ENCODE measurements around the gene NBPF3.
"Not testable (repeated sequence)": the region's sequence is repeated elsewhere in the genome, so short reads cannot be mapped to it uniquely, and the experiment has no call there.

Gene NBPF3

DNA sequence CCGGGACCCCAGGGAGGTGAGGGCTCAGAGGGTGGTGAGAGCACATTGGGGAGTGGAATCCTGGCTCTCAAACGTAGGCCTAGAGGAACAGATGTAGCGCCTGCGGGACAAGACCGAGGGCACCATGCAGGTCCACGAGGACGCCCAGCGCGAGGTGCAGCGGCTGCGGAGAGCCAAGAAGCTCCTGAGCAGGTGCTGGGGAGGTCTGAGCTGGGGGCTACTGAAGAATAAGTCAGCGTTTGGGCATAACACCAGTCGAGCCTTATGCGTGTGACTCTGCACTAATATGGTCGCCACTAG is 2.6 kb upstream of the NBPF3 start:
- DNase-seq (ENCODE audit: low spot score) = no peak
- TF ChIP-seq, protein P1, sequence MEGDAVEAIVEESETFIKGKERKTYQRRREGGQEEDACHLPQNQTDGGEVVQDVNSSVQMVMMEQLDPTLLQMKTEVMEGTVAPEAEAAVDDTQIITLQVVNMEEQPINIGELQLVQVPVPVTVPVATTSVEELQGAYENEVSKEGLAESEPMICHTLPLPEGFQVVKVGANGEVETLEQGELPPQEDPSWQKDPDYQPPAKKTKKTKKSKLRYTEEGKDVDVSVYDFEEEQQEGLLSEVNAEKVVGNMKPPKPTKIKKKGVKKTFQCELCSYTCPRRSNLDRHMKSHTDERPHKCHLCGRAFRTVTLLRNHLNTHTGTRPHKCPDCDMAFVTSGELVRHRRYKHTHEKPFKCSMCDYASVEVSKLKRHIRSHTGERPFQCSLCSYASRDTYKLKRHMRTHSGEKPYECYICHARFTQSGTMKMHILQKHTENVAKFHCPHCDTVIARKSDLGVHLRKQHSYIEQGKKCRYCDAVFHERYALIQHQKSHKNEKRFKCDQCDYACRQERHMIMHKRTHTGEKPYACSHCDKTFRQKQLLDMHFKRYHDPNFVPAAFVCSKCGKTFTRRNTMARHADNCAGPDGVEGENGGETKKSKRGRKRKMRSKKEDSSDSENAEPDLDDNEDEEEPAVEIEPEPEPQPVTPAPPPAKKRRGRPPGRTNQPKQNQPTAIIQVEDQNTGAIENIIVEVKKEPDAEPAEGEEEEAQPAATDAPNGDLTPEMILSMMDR (IDR thresholded peaks at IDR 0.05; ENCODE audit: extremely low read depth, missing control alignments) = no peak

DNA sequence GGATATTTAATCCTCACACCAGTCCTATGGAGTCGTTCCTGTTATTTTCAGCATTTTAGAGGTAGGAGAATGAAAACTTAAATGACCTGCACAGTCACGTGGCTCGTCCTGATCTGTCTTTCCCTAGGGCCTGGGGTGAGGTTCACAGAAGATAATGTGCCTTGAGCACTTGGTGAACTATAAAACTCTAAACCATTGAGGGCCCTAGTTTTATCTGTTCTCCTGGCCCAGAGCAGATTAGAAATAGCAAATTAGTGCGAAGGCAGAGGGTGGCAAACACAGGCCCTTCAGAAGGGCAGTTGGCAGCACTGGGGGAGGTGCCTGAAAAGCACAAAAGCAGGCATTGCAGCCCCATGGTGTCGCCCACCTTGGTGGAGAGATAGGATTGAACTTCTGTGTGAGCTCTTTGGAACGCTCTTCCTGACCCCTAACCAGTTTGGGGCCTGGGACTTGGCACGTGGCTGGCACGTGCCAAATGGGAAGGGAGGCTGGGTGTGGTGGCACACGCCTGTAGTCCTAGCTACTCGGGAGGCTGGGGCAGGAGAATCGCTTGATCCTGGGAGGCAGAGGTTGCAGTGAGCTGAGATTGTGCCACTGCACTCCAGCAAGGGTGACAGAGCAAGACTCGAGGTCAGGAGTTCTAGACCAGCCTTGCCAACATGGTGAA is 1.2 kb upstream of the NBPF3 start:
- DNase-seq (ENCODE audit: low spot score) = not testable (repeated sequence)

DNA sequence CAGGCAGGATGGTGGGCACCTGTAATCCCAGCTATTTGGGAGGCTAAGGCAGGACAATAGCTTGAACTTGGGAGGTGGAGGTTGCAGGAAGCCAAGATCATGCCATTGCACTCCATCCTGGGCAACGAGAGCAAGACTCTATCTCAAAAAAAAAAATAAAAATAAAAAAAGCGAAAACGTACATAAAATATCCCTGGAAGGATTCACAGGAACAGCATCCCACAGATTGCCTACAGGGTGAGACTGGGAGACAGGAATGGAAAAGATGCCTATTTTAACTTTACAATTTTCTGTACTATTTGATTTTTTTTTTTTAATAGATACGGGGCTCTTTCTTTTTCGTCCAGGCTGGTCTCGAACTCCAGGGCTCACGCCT is 604 bp upstream of the NBPF3 start:
- DNase-seq (ENCODE audit: low spot score) = no peak
- TF ChIP-seq, protein P1 (IDR thresholded peaks at IDR 0.05; ENCODE audit: extremely low read depth, missing control alignments) = no peak

DNA sequence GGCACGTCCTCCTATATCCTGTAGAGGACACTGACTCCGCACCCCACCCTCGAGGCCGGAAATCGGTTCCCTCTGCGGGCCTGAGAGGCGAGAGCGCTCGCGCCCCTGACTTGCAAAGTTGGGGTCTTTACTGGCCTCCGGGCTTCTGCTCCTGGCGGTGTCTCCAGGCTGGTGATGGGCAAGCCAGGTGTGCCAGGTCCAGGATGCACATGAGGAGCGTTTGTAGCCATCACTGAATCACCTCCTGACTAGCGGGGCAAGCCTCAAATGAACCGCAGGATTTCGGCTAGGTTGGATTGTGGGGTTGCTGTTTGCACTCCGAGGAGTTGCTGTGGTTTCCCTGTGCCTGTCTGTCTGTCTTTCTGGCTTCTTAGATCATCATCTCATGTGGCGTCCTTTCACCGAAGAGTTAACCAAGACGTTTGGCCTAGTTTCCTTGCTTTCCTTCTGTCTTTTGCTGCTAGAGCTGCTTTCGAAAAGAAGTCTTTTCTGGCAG is 741 bp downstream of the NBPF3 start:
- not testable (repeated sequence) for DNase-seq (ENCODE audit: low spot score)

DNA sequence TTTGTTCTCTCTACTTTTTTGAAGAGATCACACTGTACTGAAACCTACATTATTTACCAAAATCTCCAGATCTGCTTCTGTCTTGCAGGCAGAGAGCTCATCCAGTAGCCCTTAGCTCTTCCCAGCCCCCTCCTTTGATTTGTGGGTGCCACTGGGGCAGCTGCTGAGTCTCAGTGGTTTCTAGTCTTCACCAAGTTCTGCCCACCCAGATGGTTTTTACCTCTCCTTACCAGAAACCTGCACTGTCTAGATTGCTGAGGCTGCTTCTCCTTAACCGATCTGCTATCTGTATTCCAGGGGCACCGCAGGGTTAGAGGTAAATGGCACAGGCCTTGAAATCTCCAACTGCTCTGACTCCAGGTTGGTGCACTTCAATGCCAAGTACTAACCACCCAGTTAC is 6.7 kb downstream of the NBPF3 start:
- DNase-seq (ENCODE audit: low spot score) = not testable (repeated sequence)

DNA sequence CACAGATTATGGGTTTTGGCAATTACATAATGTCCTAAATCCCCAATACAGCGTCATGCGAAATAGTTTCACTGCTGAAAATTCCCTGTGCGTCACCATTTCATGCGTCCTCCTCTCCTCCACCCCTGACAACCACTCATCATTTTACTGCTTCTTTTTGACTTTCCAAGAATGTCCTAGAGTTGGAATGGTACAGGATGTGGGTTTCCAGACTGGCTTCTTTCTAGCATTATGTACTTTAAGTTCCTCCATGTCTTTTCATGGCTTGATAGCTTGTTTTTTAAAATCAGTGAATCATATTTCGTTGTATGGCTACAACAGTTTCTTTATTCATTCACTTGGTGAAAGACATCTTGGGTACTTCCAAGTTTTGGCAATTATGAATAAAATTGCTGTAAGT is 7.4 kb downstream of the NBPF3 start:
- TF ChIP-seq, protein P1 (IDR thresholded peaks at IDR 0.05; ENCODE audit: extremely low read depth, missing control alignments) = no peak
- no peak for DNase-seq (ENCODE audit: low spot score)

DNA sequence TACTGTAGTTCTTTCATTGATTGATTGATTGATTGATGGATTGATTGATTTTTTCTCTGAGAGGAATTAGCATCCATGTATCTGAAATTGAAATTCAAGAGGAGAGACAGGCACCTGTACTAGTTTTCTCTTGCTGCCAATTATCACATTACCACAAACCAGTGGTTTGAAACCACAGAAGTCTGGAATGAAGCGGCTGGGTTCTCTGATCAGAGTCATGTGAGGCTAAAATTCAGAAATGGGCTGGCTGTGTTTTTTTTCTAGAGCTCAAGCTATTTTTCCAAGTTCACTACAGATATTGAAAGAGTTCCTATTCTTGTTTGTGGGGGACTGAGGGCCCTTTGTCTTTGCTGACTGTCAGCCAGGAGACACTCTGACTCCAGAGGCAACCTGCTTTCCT is 10.0 kb downstream of the NBPF3 start:
- no peak for DNase-seq (ENCODE audit: low spot score)
- TF ChIP-seq, protein P1 (IDR thresholded peaks at IDR 0.05; ENCODE audit: extremely low read depth, missing control alignments) = no peak

DNA sequence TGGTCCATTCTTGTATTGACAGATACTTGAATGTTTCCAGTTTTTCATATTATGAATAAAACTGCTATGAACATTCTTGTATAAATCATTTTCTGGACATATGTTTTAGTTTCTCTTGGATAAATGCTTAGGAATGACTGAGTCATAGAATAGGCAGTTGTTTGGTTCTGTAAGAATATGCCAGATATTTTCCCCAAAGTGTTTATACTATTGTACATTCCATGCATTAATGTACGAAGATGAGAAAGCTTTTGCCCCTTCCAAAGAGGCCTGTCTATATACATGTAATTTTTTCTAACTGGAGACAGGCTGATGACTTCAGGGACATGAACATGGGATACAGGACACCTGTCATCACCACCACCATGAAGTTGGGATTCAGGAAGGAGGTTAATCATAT is 11.3 kb downstream of the NBPF3 start:
- DNase-seq (ENCODE audit: low spot score) = no peak
- TF ChIP-seq, protein P1 (IDR thresholded peaks at IDR 0.05; ENCODE audit: extremely low read depth, missing control alignments) = no peak

DNA sequence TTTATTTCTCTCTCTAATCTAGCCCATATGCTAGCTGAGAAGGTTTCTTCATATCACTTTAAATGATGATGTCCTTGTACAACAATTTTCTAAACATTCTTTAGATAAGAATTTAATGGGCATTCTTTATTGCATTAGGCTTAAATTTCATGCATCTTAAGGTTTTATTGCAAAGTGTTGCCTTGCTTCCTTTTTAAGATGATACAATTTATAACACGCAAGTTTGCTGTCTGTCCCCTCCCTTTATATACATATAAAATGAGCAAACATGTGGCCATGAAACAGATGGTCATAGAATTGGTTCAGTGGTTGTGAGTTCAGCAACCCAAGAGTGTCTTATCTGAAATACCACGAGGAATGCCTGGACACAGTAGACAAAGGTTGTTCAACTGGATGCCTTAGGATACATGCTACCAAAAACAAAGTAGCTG is 12.1 kb downstream of the NBPF3 start:
- no peak for DNase-seq (ENCODE audit: low spot score)
- TF ChIP-seq, protein P1 (IDR thresholded peaks at IDR 0.05; ENCODE audit: extremely low read depth, missing control alignments) = no peak

DNA sequence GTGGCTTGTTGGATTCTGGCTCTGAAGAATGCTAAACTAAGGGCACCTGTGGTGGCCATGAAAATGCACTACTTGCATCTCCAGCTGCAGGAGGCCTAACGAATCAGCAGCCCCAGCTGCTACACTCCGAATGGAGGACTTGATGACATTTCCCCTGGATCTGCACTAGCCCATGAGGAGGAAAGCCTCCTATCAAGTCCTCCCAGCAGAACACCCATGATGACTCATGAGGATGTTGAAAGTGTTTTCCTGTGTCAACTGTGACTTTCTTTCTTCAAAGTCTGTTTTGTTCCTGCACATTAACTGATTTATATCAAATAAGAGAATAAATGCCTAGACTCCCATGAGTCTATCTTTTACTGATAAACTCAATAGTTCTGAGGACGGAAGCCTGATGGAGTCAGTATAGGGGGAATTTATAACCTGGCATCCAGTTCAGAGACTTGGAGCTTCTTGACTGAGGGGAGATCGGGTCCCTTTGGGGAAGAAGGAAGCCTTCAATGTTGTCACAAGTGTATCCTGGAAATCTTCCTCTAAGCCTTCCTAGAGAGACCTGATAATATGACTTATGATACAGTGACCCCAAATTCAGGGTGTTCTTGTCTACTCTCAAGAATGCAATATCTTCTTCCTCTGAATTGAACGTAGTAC is 14.2 kb downstream of the NBPF3 start:
- DNase-seq (ENCODE audit: low spot score) = not testable (repeated sequence)

DNA sequence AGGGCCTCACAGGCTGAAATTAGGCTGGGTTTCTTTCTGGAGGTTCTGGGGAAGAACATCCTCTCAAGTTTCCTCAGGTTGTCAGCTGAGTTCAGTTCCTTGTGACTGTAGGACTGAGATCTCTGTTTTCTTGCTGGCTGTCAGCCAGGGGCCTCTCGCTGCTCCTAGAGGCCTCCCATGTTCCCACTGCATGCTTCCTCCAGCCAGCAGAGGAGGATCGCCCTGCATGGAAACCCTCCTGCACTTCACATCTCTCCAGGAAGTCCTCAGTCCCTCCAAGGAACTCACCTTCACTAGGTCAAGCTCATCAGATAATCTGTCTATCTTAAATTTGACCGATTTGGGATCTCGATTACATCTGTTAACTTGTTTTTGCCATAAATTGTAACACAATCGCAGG is 15.0 kb downstream of the NBPF3 start:
- not testable (repeated sequence) for DNase-seq (ENCODE audit: low spot score)

Measured in GM20000 (cell line).